ENCODE measurements around the gene SMIM43.
"Not testable (repeated sequence)": the region's sequence is repeated elsewhere in the genome, so short reads cannot be mapped to it uniquely, and the experiment has no call there.

SMIM43 gene

GRCh38 chr4:121733942-121734341 is 31.0 kb downstream of the SMIM43 start:
- DNase-seq = no peak

- DNase-seq = not testable (repeated sequence)
These were observed 35.2 kb downstream of the SMIM43 start for GRCh38 chr4:121729753-121730152.

DNA sequence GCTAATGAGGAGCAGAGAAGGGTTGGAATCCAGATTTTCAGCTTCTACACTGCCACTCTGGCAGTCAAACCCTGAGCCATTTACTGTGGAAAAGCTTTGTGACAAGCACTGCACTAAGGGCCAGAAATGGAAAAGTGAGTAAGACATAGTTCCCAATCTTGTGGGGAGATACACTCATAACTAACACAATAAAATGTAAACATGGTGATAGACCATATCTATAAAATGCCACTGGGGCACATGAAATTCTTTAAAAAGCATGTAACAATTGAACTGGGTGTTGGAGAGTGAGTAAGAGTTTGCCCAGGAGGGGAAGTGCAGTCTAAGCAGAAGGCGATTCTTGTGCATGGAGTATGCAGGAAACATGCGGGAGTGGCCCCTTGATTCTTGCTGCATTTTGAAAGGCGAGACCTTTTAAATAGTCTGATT is 36.2 kb downstream of the SMIM43 start:
- no peak for DNase-seq

- no peak for DNase-seq
These were observed 36.9 kb downstream of the SMIM43 start for GRCh38 chr4:121728066-121728465.

- no peak for DNase-seq
These were observed 38.2 kb downstream of the SMIM43 start for GRCh38 chr4:121726642-121727268.

GRCh38 chr4:121724671-121725070 is 40.3 kb downstream of the SMIM43 start:
- DNase-seq = no peak

GRCh38 chr4:121721700-121722099 is 43.3 kb downstream of the SMIM43 start:
- DNase-seq = no peak

GRCh38 chr4:121720109-121720508 is 44.9 kb downstream of the SMIM43 start:
- DNase-seq = no peak

DNA sequence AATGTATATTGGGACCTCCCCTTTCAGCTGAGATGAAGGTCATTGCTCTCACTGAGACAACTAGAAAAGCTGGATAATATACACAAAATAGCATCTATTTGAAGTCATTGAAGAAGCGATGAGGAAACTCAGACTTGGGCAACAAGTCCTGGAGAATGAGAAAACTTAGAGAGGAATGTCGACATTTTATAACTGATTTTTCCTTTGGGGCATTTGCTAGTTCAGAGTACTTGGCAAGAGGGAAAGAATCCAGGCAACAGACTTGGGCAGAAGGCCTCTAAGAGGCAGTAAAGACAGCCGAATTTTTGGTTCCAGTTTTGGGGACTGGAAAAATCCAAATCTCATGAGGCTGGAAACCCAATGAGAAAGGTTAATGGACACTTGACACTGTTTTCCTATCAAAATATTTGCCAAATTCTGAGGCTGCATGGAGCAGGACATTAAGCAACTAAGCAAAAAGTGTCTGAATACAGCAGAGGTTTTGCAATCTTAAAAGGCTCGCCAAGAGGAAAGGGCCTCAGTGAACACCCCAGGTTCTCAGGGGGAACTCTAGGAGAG is 47.2 kb downstream of the SMIM43 start:
- no peak for DNase-seq

- no peak for DNase-seq
These were observed 50.4 kb downstream of the SMIM43 start for GRCh38 chr4:121714548-121714947.

GRCh38 chr4:121712783-121713182 is 52.2 kb downstream of the SMIM43 start:
- DNase-seq = no peak

DNA sequence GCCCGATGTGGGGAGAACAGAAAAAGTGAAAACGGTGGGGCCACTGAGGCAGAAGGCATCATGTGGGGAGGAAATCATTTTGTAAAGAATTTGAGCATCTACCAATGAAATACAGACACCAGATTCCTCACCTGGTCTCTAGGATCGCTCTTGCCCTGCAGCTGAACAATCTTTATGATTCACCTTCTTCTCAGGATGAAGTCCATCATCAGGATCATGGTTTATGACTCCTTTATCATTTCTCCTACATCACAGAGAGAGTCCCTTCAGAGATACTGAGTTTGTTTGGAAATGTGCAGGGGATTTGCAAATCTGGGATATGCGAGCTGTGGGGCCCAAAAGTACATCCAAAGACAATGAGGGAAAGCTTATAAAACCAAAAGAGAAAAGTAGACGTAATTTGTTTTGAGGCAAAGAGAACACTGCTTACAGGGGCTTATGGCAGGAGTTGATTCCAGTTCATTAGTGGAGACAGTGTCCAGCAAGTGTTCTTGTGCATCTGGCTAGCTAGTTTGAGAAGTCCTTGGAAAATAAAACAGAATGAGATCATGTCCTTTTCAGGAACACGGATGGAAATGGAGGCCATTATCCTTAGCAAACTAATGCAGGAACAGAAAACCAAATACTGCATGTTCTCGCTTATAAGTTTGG is 52.8 kb downstream of the SMIM43 start:
- DNase-seq = no peak

GRCh38 chr4:121711263-121712000 is 53.5 kb downstream of the SMIM43 start:
- peak; percentile 40 for DNase-seq

GRCh38 chr4:121709766-121710405 is 55.1 kb downstream of the SMIM43 start:
- no peak for DNase-seq

Measured in stimulated activated CD4-positive, alpha-beta T cell treated with anti-CD3 and anti-CD28 coated beads, Interleukin-4, amount 100 ng/mL, for 24 hours (primary cell).